ENCODE data around the gene ZNF219.

The ZNF219 gene

DNA sequence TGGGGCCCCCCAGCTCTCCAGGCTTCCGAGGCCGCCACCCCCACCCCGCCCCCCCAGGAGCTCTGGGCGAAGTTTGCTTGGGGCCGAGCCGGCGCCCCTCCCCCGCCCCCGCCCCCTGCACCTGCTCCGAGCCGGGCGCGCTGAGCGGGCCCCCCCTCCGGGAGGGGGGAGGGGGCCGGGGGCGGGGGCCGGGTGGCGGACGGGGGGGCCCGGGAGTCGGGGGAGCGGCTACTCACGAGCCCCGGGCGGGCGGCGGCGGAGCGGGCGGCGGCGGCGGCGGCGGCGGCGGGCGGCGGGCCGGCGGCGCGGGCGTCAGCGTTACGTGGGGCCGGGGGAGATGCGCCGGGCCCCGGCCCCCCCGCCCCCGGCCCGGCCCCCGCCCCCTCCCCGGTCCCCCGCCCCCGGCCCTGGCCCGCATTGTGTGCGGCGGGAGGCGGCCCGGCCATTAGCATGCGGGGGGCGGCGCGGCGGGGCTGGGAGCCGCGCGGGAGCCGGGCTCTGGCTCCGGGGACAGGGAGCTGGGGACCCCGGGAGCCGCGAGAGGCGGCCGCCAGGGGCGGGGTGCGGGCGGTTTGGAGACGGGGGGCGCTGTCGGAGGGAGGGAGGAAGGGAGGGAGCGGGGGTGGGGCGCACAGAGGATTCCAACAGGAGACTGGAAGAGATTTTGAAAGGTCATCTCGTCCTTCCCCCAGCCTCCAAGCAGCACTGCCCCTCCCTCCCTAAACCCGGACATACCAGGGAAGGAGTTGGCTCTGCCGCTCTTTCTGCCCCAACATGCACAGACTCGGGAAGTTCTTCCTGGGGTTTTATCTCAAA, at the start of gene ZNF219:
ZNF219 (minus strand) TSS at position 580 of the 816 bp plus-strand sequence. CDS start 5,064 bp downstream, outside the sequence.
- peak; percentile 54 for DNase-seq (ENCODE audit: low read depth, low spot score)

DNA sequence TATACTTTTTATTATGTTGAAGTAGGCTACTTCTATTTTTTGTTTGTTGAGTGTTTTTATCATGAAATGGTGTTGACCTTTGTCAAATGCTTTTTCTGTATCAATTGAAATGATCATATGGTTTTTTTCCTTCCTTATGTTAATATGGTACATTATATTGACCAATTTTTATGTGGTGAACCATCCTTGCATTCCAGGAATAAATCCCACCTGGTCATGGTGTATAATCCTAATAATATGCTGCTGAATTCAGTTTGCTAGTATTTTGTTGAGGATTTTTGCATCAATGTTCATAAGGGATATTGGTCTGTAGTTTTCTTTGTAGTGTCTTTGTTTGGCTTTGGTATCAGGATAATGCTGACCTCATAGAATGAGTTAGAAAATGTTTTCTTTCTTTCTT, 47.0 kb upstream of the ZNF219 start:
- DNase-seq (ENCODE audit: low read depth, low spot score) = no peak

DNA sequence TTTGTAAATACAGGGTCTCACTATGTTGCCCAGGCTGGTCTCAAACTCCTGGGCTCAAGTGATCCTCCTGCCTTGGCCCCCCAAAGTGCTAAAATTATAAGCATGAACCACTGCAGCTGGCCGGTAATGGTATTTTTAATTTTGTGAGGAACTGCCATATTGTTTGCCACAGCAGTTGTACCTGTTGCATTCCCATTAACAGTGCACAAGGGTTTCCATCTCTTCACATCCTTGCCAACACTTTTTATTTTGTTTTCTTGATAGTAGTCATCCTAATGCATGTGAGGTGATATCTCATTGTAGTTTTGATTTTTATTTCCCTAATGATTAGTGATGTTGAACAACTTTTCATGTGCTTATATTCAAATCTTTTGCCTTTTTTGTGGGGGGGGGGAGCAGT, 43.9 kb upstream of the ZNF219 start:
- DNase-seq (ENCODE audit: low read depth, low spot score) = no peak

DNA sequence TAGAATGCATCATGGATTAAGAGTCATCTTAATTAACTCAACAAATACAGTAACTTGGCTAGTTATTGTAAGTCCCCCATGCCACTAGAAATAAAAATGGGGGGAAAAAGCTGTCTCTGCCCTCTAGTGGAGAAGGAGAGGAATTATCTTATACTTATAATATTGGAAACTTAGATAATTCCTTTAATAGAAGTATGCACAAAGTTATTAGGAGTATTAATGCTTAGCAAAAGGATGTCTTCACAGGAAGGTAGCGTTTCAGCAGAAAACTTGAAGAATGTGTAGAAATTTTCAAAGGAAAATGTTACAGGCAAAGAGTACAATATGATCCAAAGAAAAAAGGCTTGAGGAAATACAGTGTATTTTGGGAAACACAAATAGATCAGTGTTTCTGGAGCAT, 37.6 kb upstream of the ZNF219 start:
- DNase-seq (ENCODE audit: low read depth, low spot score) = no peak

DNA sequence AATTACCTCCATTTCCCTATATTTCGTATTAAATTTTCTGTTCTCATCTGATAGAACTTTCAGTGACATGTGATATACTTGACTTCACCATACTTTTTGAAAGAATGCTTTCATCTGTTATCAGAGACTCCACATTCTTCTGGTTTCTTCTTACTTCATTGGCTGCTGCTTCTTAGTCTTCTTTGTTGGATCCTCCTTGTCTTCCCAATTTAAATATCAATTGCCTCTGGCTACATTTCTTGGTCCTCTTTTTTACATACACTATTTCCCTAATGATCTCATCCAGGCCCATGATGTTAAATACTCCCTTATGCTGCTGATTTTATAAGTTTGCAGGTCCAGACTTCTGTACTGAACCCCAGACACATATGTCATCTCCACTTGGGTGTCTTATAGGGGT, 35.4 kb upstream of the ZNF219 start:
- DNase-seq (ENCODE audit: low read depth, low spot score) = no peak

DNA sequence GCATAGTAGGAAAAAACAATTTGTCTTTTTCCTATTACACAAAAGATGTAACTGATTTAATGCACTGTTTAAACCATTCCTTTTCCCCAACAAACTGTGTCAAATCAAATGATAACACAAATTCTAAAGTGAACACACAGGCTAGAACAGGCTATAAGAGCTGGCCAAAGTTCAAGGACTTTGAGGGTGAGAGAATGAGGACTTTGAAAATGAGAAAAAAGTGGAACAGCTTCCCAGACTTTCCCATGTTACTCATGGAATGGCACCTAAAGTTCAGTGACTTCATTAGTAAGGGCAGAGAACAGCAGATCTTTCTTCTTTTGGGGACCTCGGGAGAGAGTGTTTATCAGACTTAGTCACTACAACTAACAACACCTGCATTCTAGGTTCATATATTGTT, 25.0 kb upstream of the ZNF219 start:
- DNase-seq (ENCODE audit: low read depth, low spot score) = no peak

DNA sequence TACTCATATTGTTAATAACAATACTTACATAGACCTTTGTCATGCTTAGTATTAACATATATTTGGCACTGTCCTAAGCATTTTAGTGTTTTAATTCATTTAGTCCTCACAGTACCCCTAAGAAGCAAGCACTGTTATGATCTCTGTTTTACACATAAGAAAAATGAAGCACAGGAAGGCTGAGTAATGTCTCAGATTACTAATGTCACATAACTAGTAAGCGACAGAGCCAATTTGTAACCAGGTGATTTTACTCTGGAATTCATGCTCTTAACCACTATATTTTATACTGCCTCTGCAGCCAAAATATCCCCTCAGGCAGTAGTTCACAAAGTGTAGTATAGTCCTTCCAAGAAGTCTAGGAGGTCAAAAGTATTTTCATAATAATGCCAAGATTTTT, 22.7 kb upstream of the ZNF219 start:
- DNase-seq (ENCODE audit: low read depth, low spot score) = no peak

DNA sequence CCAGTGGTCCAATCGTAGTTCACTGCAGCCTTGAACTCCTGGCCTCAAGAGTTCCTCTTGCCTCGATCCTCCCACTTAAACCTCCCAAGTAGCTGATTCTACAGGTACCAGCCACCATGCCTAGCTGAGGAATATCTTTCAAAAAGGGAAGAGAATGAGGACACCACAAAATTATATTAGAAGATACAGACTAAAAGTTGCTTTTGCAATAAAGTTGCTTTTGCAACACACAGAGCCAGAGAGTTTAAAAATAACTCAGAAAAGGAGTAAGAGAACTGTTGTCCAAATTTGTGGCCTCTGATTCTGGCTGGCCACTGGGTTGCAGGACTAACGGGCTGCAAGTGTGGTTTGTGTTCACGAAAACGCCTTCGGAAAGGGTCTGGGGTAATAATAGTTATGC, 22.2 kb upstream of the ZNF219 start:
- DNase-seq (ENCODE audit: low read depth, low spot score) = no peak

DNA sequence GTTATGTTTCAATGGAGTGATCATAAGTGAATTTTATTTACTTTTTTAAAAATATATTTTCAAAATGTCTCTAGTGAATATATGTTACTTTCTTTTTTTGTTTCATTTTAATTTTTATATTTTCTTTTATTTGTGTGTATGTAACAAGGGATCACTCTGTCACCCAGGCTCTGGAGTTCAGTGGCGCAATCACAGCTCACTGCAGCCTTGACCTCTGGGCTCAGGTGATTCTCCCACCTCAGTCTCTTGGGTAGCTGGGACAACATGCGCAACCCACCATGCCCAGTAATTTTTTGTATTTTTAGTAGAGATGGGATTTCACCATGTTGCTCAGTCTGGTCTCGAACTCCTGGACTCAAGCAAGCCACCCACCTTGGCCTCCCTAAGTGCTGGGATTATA, 20.5 kb upstream of the ZNF219 start:
- DNase-seq (ENCODE audit: low read depth, low spot score) = no peak

DNA sequence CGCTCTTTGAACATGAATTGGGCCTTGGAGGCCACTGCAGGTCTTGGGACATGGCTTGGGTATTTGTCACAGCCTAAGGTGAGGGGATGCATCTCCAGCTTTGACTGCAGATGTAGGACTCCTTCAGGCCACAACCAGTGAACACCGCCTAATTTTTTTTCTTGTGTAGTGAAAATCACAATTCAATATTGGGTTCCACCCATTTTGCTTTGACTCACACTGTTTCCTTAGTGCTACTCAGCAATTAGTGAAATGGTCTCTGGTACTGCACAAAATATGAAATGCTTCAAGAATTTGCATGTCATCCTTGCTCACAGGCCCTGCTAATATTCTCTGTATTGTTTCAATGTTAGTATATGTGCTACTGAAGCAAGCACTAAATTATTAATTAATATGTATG, 14.9 kb upstream of the ZNF219 start:
- DNase-seq (ENCODE audit: low read depth, low spot score) = no peak

DNA sequence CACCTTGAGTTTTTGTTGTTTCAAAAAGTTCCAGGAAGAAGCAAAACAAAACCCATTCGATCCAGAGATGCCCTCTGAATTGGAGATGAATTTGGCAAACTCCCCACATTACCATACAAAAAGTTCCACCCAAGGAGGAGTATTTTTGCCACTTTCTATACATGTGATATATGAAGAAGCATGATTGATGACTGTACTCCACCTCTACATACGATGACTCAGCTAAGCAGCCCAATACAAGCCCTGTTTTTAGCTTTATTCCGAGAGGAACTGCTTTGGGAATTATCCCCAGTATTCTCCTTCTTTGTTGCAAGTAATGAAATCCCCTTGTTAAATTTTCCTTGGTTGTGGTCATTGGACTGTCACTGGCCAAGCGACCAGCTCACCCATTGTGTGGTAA, 13.8 kb upstream of the ZNF219 start:
- DNase-seq (ENCODE audit: low read depth, low spot score) = no peak

DNA sequence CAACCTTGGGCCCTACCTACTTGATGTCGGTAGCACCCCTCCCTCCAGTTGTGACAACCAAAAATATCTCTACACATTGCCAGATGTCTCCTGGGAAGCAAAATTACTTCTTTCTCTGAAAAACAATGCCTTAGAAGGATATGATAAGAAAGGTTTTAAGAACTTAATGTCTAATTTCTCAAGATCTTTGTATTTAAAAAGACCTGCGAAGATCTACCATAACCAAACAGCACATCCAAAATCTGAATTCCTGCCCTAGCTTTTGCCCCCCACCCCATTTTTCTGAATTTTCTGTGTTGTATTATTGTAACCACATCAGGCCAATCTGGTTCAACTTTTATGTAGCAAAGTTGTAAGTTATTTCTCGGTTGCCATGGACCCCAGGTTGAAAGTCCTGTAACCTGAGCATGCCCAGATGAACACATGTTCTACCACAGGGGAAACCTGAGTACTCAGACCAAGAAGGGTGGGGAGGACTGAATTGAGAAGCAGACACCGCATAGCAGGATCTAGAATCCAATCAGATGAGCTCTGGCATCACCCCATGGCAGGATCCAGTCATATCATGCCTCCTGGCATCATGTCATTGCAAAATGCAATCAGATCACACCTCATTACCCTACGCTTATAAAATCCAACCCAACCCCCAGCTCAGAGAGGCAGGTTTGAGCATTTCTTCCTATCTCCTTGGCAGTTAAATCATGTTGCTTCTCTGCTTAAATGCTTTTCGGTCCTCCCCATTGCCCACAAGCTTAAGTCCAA, 11.1 kb upstream of the ZNF219 start:
- no peak for DNase-seq (ENCODE audit: low read depth, low spot score)

DNA sequence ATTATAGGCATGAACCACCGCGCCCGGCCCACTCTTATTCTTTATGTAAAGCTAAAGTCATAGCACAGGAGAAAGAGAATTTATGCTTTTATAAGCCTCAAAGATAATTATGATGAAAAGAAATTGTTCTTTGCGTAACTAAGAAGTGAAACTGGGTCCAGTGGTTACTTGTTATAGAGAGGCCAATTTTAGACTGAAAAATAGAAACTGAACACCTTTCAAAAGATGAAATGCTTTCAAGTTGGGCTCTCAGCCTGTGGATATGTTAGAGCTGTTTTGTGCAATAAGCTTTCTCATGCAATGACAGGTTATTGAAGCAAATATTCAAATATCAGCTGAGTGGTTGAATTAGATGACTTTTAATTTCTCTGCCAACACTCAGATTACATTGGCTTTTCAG, 10.3 kb upstream of the ZNF219 start:
- no peak for DNase-seq (ENCODE audit: low read depth, low spot score)

DNA sequence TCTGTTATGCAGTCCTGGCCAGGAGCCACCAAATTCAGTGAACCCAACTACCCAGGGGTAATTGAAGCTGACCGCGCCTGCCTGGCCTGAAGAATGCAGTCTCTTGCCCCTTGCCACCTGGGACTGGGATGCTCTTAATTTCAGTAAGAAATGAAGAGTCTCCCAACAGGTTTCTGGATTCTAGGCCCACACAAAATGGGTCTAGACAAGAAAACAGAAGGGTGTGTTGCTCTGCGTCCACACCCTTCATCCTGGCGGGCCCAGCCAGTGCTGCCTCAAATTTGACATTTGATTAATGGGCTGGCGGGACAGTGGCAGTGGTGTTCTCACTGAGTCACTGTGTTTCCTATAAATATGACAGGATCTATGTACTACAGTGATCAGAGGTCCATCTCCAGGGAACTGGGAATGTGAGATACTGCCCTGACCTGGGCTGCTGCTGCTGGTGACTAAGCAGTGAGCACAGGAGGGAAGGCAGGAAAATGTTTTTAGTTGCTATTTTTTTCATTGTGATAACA, 8.9 kb upstream of the ZNF219 start:
- DNase-seq (ENCODE audit: low read depth, low spot score) = peak; percentile 75

DNA sequence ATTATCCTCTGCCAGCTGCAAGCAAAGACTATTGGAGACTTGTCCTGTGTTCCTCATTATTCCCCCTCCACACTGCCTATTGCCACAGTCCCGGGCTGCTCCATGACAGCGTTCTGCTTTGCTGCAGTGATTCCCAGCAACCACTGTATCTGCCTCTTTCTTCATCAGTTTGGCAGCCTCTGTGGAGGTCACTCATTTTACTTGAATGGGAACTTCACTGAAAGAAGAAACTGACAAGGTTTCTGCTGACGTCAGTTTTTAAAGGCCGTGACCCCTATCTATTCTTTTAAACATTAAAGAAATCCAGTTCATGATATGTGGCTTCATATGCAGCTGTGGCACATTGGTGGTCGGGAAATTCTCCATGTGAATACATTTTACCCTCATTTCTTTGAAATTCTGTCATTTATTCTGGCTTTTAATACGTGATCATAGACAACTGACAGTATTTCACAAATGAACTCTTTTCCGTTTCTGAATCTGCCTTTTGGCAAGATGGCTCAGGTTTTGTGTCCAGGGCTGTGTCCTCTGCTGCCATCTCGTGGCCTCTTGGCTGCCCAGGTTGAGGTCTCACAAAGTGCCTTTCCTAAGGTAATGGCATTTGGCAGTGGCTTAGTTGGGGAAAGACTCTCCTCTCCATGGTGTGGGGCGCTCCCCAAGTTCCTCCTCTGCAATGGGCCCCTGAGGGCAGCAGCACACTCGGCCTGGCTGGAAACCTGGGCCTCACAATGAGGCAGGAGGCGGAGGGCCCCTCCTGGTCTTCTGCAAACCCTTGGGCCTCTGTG, 8.2 kb upstream of the ZNF219 start:
- peak; percentile 87 for DNase-seq (ENCODE audit: low read depth, low spot score)

DNA sequence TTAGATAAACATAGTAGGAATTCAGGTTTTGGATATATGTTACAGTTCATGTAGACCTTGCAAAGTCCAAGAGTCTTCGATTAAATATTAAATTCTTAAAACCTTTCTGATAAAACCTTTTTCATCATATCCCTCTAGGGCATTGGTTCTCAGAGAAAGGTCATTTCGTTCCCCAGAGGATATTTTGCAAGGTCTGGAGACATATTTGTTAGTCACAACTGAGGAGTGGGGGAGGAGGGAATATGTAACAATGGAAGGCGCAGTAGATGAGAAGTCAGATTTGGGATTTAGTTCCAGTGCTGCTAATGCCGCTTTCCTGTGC, 7.7 kb upstream of the ZNF219 start:
- no peak for DNase-seq (ENCODE audit: low read depth, low spot score)

DNA sequence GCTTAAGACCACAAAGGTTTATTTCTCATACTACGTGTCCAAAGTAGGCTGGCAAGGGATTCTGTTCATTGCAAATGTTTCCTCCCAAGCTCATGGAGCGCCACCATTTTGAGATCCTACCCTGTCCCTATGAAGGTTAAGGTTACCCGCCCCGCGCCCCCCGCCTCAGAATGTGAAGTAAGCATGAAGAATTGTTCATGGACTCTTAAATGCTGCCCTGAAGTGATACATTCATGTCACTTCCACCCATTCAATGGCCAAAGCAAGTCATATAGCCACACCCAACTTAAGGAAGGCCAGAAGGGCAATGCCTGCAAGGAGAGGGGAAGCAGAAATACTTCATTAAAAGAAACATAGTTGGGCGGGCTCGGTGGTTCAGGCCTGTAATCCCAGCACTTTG, 6.6 kb upstream of the ZNF219 start:
- no peak for DNase-seq (ENCODE audit: low read depth, low spot score)

DNA sequence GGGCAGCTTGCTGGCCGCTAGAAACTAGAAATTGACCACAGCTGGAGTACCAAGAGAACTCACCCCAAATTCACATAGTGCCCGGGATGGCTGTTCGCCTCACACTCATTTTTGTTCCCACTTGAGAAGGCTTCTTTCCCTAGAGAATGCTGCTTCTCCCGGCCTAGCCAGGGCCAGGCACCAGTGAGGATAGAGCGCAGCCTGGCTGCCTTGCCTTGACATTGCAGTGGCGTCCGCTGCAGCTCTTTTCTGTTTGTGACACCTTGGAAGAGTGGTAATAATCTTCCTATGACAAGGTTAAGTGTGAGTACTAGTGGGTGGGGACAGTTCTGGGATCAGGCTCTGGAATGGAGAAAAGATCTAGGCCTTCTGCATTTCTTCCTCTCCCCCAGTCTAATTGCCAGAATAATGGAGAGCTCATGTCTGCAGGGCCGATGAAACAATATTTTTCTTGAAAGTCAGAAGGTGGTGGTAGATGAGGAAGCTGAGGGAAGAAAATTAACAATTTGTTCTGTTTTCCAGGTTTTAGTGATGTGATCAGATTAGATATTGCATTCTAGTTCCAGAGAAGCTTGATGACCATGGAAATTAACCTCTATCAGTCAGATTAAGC, 6.1 kb upstream of the ZNF219 start:
- DNase-seq (ENCODE audit: low read depth, low spot score) = peak; percentile 91

DNA sequence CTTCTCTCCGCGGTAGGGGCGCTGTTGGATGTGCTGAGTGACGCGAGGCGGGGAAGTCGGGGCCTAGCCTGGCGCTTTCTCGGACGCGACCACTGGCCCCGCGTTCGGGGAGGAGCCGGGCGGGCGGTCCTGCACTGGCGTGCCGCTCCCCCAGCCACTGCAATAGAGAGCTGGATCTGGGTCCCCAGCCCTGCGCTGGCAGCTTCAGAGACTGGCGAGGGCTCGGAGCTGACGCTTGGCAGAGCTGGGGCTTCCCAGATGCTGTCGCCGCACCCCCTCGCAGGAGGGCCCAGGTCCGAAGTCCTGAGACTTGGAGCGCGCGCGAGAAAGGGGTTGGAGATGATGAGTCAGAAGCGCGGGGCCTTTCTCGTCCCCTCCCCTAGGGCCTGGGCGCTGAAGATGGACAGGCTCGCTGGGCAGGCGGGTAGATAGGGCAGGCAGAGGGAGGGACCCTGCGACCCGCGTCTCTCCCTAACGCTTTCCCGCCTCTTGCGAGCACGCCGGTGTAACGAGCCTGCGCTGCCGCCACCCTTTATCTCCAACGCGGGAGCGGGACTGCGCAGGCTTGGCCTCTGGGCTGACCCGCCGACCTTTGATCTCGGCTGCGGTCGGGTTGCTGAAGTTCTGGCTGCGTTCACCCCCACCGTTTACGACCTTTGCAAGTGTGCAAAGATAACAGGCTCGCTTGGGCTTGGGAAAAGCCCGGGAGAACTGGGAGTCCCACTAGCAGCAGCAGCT, 5.4 kb upstream of the ZNF219 start:
- peak; percentile 98 for DNase-seq (ENCODE audit: low read depth, low spot score)

DNA sequence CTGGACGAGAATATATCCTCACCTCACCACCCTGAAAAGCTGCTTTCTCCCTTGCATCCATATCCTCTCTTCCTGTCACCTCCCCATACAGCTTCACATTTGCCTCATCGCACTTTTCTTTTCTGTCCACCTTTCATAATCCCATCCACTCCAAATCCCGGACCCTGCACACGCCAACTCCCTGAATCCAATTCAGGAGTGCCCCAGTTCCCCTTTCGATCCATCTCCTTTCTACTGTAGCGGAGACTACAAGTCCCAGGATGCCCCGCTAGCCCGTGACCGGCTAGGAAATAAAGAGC, 4.9 kb upstream of the ZNF219 start:
- no peak for DNase-seq (ENCODE audit: low read depth, low spot score)
